NCI-H2029 (cell line): ENCODE results near the gene SLITRK1.

Experiments
- DNase-seq: peaks from one replicate; lab custom pipeline; 2025; lab: John Stamatoyannopoulos, UW

Gene SLITRK1

GRCh38 chr13:83867708-83868107 is 14.6 kb downstream of the SLITRK1 start:
- no peak for DNase-seq

GRCh38 chr13:83865161-83866137 is 16.8 kb downstream of the SLITRK1 start:
- no peak for DNase-seq

- DNase-seq = no peak
Observed at GRCh38 chr13:83853771-83854170, 28.5 kb downstream of the SLITRK1 start.

- DNase-seq = no peak
Observed at GRCh38 chr13:83845106-83845505, 37.2 kb downstream of the SLITRK1 start.

GRCh38 chr13:83839146-83839545 is 43.1 kb downstream of the SLITRK1 start:
- DNase-seq = no peak

DNA sequence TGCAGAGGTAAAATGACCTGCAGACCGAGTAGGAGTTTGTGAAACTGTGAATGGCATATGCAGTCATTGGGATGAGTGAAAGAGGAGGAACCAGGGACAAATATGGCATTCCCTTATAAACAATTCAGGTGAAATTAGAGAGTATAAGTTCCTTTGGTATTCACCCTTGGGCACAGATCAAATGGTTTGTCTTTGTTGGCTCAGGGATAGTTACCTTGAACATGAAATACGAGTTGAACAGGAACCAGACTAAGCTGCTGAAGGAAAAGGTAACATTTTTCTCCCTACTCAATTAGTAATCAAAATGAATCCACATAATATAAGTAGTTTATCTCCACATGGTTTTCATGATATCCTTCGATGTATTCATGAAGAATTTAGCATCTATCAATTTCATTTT is 50.5 kb downstream of the SLITRK1 start:
- DNase-seq = no peak

DNA sequence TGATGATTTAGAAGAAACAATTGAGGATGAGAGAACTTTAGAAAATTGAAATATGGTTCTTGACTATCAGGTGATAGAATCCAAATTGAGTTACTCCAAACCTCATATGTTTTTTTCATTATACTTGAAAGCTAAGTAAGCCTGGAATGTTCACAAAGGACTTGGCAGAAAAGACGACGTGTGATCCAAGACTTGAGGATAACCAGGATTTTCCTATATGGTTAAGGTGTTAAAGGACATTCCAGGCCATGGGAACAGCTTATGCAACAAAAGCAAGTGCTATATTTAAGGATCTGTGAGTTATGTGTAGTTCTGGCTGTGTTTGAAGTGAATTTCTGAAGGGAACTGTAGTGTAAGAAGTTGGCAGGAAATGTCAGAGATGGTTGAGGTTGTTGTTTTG is 52.5 kb downstream of the SLITRK1 start:
- DNase-seq = no peak

- no peak for DNase-seq
Observed at GRCh38 chr13:83827338-83827737, 54.9 kb downstream of the SLITRK1 start.
